Osteoblast (primary cell): Measurements from ENCODE around the gene CBX4. TPM values are rescaled to one million over a fixed set of nuclear protein-coding genes. Genes with fewer than 3 reads are reported as not detected.

ENCODE experiments used
- DNase-seq: peaks from one replicate; pipeline ENCODE4 v3.0.0; 2011; ENCODE audit warnings: low spot score, mixed read lengths; ENCODE audit not compliant: insufficient read length; ENCODE audit errors: missing footprints
- H2AFZ ChIP-seq: 2 replicates; pipeline ENCODE4 v1.6.0; 2011; ENCODE audit warnings: mild to moderate bottlenecking, low read length
- H3K27ac ChIP-seq: 2 replicates; pipeline ENCODE4 v1.5.1; 2011; ENCODE audit warnings: mild to moderate bottlenecking, low read depth, low read length, moderate library complexity
- H3K27me3 ChIP-seq: 2 replicates; pipeline ENCODE4 v1.6.0; 2012; ENCODE audit warnings: mild to moderate bottlenecking, control low read depth, inconsistent platforms, low read length, moderate library complexity; ENCODE audit not compliant: insufficient read depth
- H3K36me3 ChIP-seq: 2 replicates; pipeline ENCODE4 v1.5.1; 2011; ENCODE audit warnings: mild to moderate bottlenecking, low read length, control low read depth, moderate library complexity; ENCODE audit not compliant: insufficient read depth
- H3K4me1 ChIP-seq: 2 replicates; pipeline ENCODE4 v1.5.1; 2011; ENCODE audit warnings: mild to moderate bottlenecking, low read length, control low read depth, moderate library complexity; ENCODE audit not compliant: insufficient read depth
- H3K4me2 ChIP-seq: 2 replicates; pipeline ENCODE4 v1.6.0; 2011; ENCODE audit warnings: mild to moderate bottlenecking, low read length; ENCODE audit not compliant: insufficient read depth
- H3K4me3 ChIP-seq: fragments of 200-600 bp; sonication (generic); 3 replicates; pipeline ENCODE4 v1.5.1; 2012; ENCODE audit warnings: mild to moderate bottlenecking, low read length, inconsistent platforms; ENCODE audit not compliant: insufficient read depth
- H3K79me2 ChIP-seq: 2 replicates; pipeline ENCODE4 v1.6.0; 2012; ENCODE audit warnings: mild to moderate bottlenecking, low read length, control low read depth, inconsistent platforms; ENCODE audit not compliant: insufficient read depth
- H3K9me3 ChIP-seq: 2 replicates; pipeline ENCODE4 v1.5.1; 2011; ENCODE audit warnings: low read depth, low read length, control low read depth
- H4K20me1 ChIP-seq: 2 replicates; pipeline ENCODE4 v1.6.0; 2012; ENCODE audit warnings: mild to moderate bottlenecking, low read length, control low read depth; ENCODE audit not compliant: insufficient read depth
- total RNA-seq: library from RNA; depleted of rRNA; stranded (reverse); fragments of >200 nt; gene quantifications from 2 replicates; pipeline ENCODE4 v1.2.3, GENCODE V29; 2012
- TF ChIP-seq, protein P1 (sequence below): IDR thresholded peaks from 2 replicates; pipeline ENCODE4 v1.5.1; 2011; ENCODE audit warnings: mild to moderate bottlenecking, low read depth, low read length, moderate library complexity; ENCODE audit errors: extremely low read depth

CBX4 gene
- total RNA-seq, 1 donor = 22.1 TPM

DNA sequence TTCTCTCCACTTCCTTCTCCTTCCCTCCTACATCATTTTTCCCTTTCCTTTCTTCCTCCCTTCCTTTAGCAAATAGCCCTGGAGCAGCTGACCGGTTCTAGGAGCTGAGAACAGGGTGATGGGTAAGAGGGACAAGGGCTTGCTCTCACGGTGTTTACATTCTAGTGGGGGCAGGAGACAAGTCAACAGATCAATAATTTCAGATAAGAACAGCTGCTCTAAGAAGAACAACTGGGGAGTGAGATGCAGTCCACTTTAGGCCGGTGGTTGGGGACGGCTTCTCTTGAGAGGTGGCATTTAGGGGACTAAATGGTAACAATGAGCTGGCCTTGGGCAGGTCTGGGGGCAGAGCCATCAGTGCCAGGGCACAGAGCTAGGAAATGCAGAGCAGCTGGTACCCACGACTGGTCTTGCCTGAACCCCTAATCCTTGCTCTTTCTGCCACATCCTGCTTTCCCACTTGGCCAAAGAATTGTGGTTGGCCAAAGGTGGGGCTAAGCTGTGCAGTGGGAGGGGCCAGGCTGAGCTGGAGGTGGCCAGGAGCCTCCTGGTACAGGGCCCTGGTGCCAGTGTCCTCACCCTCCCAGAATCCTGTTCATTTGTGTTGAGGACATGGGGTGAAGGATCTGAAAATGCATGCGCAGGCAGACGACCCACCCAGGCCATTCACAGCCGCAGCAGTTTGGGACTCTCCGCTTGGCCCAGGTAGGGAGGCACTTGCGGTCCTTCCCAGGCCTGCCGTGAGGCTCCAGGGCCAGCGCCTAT lies 17.7 kb downstream of the CBX4 start:
- no peak for DNase-seq
- H3K36me3 ChIP-seq = no peaks in the 10 kb centered on the region
- no peak overlapping the region for H3K4me2 ChIP-seq
- H3K27ac ChIP-seq = no peak overlapping the region
- H3K4me3 ChIP-seq = no peak overlapping the region
- H4K20me1 ChIP-seq = no peaks in the 10 kb centered on the region
- H3K79me2 ChIP-seq = no peaks in the 10 kb centered on the region
- no peaks in the 10 kb centered on the region for H3K9me3 ChIP-seq
- H2AFZ ChIP-seq = no peak overlapping the region
- H3K27me3 ChIP-seq = peaks cover 20% of the 10 kb centered on the region
- TF ChIP-seq, protein P1, sequence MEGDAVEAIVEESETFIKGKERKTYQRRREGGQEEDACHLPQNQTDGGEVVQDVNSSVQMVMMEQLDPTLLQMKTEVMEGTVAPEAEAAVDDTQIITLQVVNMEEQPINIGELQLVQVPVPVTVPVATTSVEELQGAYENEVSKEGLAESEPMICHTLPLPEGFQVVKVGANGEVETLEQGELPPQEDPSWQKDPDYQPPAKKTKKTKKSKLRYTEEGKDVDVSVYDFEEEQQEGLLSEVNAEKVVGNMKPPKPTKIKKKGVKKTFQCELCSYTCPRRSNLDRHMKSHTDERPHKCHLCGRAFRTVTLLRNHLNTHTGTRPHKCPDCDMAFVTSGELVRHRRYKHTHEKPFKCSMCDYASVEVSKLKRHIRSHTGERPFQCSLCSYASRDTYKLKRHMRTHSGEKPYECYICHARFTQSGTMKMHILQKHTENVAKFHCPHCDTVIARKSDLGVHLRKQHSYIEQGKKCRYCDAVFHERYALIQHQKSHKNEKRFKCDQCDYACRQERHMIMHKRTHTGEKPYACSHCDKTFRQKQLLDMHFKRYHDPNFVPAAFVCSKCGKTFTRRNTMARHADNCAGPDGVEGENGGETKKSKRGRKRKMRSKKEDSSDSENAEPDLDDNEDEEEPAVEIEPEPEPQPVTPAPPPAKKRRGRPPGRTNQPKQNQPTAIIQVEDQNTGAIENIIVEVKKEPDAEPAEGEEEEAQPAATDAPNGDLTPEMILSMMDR = no peak
- H3K4me1 ChIP-seq = no peaks in the 10 kb centered on the region

DNA sequence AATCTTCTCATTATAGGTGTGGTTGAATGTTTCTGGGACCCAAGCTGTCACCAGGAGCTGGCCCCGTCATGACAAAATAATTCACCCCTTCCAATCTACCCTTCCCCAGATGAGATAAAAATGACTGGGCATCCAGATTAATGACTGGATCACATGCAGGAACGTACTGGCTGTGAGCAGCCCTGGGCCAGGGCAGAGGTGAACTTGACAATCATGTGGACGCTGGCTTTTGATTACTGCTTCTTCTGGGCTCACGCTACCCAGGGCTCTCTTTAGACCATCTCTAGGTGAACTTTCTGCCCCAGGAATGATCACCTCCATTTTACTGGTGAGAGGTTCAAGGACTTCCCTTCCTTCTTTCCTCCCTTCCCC lies 18.3 kb downstream of the CBX4 start:
- no peak overlapping the region for H3K4me2 ChIP-seq
- DNase-seq = no peak
- no peaks in the 10 kb centered on the region for H3K4me1 ChIP-seq
- H3K36me3 ChIP-seq = no peaks in the 10 kb centered on the region
- H3K9me3 ChIP-seq = no peaks in the 10 kb centered on the region
- no peaks in the 10 kb centered on the region for H4K20me1 ChIP-seq
- H2AFZ ChIP-seq = no peak overlapping the region
- H3K27ac ChIP-seq = no peak overlapping the region
- H3K27me3 ChIP-seq = peaks cover 26% of the 10 kb centered on the region
- no peaks in the 10 kb centered on the region for H3K79me2 ChIP-seq
- TF ChIP-seq, protein P1 = no peak
- no peak overlapping the region for H3K4me3 ChIP-seq

DNA sequence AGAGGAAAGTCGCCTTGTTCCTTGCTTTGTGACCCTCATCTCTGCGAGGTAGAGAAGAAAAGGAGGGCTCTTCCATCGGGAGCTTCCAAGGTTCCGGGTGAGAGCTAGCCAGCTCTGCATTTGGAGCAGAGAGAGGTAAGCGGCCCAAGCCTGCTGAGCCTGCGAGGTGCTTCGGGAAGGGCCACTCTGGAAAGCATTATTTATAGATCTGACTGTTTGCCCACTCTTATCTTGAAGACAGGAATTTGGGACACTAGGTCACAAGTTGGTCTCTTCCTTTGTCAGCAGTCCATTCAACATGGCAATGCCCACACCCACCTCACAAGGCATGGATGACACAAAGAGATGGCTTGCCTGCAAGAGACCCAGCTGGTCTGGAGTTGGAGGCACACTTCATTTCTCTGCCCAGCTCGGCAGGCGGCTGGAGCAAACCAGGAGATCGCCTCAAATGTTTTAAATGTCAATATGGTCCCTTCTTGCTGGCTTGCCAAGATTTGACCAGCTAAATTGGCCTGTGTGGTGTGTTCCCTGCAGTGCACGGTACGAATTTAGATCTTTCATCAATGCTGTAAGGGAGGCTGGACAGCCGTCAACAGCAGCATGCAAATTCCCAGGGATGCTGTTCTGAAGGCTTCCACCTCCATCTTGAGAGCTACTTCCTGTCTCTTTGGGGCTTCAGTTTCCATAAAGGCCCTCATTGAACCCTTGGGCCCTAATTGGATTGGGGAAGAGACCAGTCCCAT lies 19.5 kb downstream of the CBX4 start:
- DNase-seq = no peak
- no peaks in the 10 kb centered on the region for H3K36me3 ChIP-seq
- H3K79me2 ChIP-seq = no peaks in the 10 kb centered on the region
- H3K4me3 ChIP-seq = no peak overlapping the region
- H3K9me3 ChIP-seq = no peaks in the 10 kb centered on the region
- no peaks in the 10 kb centered on the region for H4K20me1 ChIP-seq
- peaks cover 37% of the 10 kb centered on the region for H3K27me3 ChIP-seq
- no peaks in the 10 kb centered on the region for H3K4me1 ChIP-seq
- no peak overlapping the region for H3K27ac ChIP-seq
- H2AFZ ChIP-seq = no peak overlapping the region
- no peak overlapping the region for H3K4me2 ChIP-seq
- TF ChIP-seq, protein P1 = no peak

- DNase-seq = no peak
- Histone ChIP-seq H3K4me3 (no peak overlapping the region), H4K20me1 (no peaks in the 10 kb centered on the region), H3K4me2 (no peak overlapping the region), H3K27me3 (peaks cover 42% of the 10 kb centered on the region), H3K36me3 (no peaks in the 10 kb centered on the region), H2AFZ (no peak overlapping the region), H3K9me3 (no peaks in the 10 kb centered on the region), H3K79me2 (no peaks in the 10 kb centered on the region), H3K27ac (no peak overlapping the region), H3K4me1 (no peaks in the 10 kb centered on the region)
- TF ChIP-seq, protein P1 = no peak
These were observed 20.2 kb downstream of the CBX4 start for GRCh38 chr17:79819085-79819484.
